Muscle layer of colon (tissue), 2 donors: ENCODE results near the gene PTGER3.

Source experiments
- H3K27ac ChIP-seq: one replicate; pipeline ENCODE4 v1.7.0; 2013; ENCODE audit warnings: low read depth, mild to moderate bottlenecking, low read length, moderate library complexity
- H3K27me3 ChIP-seq, 2 donors: one replicate each; pipeline ENCODE4 v1.7.0; 2013; ENCODE audit warnings: low read length in 2 of 2, mild to moderate bottlenecking in 2 of 2; ENCODE audit not compliant: insufficient read depth in 2 of 2, control insufficient read depth in 1 of 2
- H3K36me3 ChIP-seq: one replicate; pipeline ENCODE4 v1.7.0; 2013; ENCODE audit warnings: mild to moderate bottlenecking, low read length; ENCODE audit not compliant: insufficient read depth
- H3K4me1 ChIP-seq: one replicate; pipeline ENCODE4 v1.7.0; 2013; ENCODE audit warnings: mild to moderate bottlenecking, low read length; ENCODE audit not compliant: insufficient read depth
- H3K4me3 ChIP-seq, 2 donors: one replicate each; pipeline ENCODE4 v1.7.0; 2013; ENCODE audit warnings: low read length in 2 of 2, low read depth in 1 of 2, mild to moderate bottlenecking in 1 of 2, moderate library complexity in 1 of 2
- H3K9ac ChIP-seq: one replicate; pipeline ENCODE4 v1.7.0; 2013; ENCODE audit warnings: low read length
- H3K9me3 ChIP-seq: one replicate; pipeline ENCODE4 v1.7.0; 2013; ENCODE audit warnings: mild to moderate bottlenecking, low read length
- donor health status: abdominal sarcoma.
- donor health status: Adenocarcinoma of cecum.

The PTGER3 gene

DNA sequence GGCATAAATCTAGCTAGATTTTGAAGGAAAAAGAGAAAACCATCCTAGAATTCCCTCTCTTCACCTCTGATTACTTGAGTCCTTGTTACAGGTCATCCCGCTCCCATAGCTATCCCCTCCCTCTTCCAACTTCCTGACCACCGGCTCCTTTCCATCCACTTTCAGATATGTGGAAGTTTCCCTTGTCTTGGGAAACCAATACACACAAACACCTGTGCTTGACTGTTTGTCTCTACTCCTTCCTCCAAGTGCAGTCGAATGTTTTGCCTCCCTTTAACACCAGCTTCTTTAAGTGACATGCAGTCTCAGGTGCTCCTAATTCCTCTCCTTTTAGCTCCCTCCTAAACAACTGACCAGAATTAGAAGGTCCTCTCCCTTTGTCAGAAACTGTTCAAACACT is 70.0 kb downstream of the PTGER3 start:
- no peak overlapping the region for H3K9ac ChIP-seq
- no peaks in the 10 kb centered on the region for H3K36me3 ChIP-seq
- no peak overlapping the region for H3K27ac ChIP-seq
- H3K27me3 ChIP-seq, result no peaks in the 10 kb centered on the region
- H3K4me1 ChIP-seq, result peaks cover 4% of the 10 kb centered on the region
- H3K4me3 ChIP-seq, result no peak overlapping the region
- H3K9me3 ChIP-seq, result no peaks in the 10 kb centered on the region

DNA sequence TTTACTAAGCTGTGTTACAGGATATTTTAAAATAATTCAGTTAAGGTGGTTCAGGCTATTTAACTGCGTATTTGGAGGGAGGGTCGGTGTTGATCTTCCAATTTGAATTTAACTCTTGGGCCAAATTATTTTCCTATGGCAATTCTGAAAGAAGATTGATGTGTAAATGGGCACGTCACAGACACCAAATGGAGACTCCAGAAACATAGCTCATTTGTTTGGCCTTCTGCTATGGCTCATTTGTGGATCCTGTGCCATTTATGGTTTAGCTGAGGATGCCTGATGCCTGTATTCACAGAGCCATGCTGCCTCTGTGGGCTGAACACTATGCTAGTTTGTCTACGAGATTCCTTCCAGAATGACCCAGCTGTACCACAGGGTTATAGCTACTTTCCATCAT is 70.6 kb downstream of the PTGER3 start:
- peaks cover 4% of the 10 kb centered on the region for H3K4me1 ChIP-seq
- H3K4me3 ChIP-seq, result no peak overlapping the region
- H3K27me3 ChIP-seq, result no peaks in the 10 kb centered on the region
- no peaks in the 10 kb centered on the region for H3K9me3 ChIP-seq
- H3K9ac ChIP-seq, result no peak overlapping the region
- H3K36me3 ChIP-seq, result no peaks in the 10 kb centered on the region
- no peak overlapping the region for H3K27ac ChIP-seq

DNA sequence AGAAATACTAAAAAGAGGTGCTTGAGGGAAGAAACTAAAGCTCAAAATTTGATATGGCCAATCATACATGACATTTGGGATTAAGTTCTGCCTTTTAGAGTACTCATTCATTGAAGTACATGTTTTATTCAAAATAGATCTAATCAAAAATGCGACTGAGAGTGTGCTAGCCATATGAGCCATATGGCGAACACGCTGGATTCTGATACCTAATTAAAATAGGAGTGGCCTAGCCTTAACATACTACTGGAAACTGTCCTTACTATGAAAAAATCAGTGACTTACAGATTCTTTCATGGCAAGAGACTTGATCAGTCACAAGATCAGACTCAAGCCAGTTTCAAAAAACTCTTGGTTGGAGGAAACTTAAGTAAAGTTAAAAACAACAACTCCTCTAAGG is 73.9 kb downstream of the PTGER3 start:
- no peaks in the 10 kb centered on the region for H3K9me3 ChIP-seq
- no peak overlapping the region for H3K27ac ChIP-seq
- no peaks in the 10 kb centered on the region for H3K4me1 ChIP-seq
- H3K36me3 ChIP-seq, result no peaks in the 10 kb centered on the region
- H3K4me3 ChIP-seq, result no peak overlapping the region
- no peaks in the 10 kb centered on the region for H3K27me3 ChIP-seq
- no peak overlapping the region for H3K9ac ChIP-seq

DNA sequence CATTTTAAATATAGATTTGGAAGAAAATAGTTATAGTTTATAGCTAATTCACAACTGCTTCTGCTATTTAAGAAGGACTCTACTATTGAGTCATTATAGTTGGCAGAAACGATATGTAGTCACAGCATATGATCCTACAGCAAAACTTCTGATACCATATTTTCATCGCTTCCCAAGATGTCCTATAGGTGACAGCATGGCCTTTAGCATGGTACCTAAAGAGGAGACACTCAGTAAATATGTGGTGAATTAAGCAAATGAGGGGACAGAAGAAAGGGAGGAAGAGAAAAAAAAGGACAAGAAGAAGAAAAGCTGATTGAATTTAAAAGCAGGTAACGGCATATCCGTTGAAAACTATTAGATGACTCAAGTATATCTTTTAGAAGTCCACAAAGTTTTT is 77.2 kb downstream of the PTGER3 start:
- Histone ChIP-seq H3K36me3 (no peaks in the 10 kb centered on the region), H3K9ac (no peak overlapping the region), H3K4me3 (no peak overlapping the region), H3K4me1 (no peaks in the 10 kb centered on the region), H3K27ac (no peak overlapping the region), H3K27me3 (no peaks in the 10 kb centered on the region), H3K9me3 (no peaks in the 10 kb centered on the region)

DNA sequence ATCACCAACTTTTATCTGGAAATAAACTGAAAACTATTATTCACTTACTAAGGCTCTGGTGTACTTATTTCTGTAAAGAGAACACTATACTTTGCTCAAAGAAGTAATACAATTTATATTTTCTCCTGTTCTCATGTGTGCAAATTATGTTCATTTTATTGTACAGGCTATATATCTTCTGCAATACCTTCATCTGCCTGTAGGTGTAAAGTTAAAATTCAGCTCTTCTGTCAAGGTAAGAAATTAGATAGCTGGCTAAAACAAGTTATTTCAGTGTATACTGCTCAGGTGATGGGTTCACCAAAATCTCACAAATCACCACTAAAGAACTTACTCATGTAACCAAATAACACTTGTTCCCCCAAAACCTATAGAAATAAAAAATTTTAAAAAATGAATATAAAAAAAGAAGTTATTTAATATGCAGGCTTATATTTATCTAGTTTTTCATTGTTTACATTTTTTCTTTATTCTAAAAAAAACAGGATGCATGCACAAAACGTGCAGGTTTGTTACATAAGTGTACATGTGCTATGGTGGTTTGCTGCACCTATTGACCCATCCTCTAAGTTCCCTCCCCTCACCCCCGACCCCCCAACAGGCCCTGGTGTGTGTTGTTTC is 81.5 kb downstream of the PTGER3 start:
- no peaks in the 10 kb centered on the region for H3K9me3 ChIP-seq
- H3K4me3 ChIP-seq, result no peak overlapping the region

DNA sequence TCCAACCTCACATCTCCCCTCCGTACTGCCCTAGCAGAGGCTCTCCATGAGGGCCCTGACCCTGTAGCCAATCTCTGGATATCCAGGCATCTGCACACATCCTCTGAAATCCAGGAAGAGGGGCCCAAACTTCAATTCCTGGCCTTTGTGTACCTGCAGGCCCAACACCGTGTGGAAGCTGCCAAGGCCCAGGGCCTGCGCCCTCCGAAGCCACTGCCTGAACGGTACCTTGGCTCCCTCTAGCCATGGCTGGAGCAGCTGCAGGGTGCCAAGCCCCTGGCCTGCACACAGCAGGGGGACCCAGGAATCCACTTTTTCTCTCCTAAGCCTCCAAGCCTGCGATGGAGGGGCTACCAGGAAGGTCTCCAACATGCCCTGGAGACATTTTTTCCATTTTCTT is 84.2 kb downstream of the PTGER3 start:
- Histone ChIP-seq H3K9ac (no peak overlapping the region), H3K27ac (no peak overlapping the region), H3K4me3 (no peak overlapping the region), H3K9me3 (no peaks in the 10 kb centered on the region), H3K4me1 (no peaks in the 10 kb centered on the region), H3K27me3 (no peaks in the 10 kb centered on the region), H3K36me3 (no peaks in the 10 kb centered on the region)

More for the DNA sequence above, 81.5 kb downstream of the PTGER3 start:
- Histone ChIP-seq H3K27me3 (no peaks in the 10 kb centered on the region), H3K36me3 (no peaks in the 10 kb centered on the region), H3K9ac (no peak overlapping the region), H3K4me1 (no peaks in the 10 kb centered on the region), H3K27ac (no peak overlapping the region)

DNA sequence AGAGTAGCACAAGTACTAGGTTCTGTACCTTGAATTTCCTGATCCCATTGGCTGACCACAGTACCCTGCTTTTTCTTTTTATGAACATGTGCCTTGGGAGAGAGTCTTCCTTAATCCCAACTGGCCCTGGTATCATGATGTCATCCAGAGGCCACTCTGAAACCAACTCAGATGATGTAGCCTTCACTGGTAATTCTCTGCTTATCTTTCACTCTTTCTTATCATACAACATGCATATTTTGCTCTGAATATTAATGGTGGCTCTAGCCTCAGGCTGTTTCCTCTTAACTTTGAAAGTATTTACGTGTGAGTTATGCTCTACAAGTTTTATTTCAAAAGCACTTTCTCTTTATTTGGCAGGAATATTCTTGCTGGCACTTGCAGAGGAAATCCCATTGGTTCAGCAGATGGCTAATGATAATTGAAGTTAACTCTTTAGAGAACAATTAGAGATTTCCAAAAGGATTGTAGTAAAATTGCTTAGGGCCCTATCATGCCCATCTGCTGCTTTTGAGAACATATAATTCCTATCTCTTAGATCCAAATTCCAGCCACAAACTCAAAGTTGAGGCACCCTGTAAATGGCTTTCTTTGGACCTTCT is 86.1 kb downstream of the PTGER3 start:
- H3K9me3 ChIP-seq, result no peaks in the 10 kb centered on the region
- no peak overlapping the region for H3K9ac ChIP-seq
- no peaks in the 10 kb centered on the region for H3K27me3 ChIP-seq
- no peaks in the 10 kb centered on the region for H3K4me1 ChIP-seq
- H3K27ac ChIP-seq, result no peak overlapping the region
- no peak overlapping the region for H3K4me3 ChIP-seq
- no peaks in the 10 kb centered on the region for H3K36me3 ChIP-seq

DNA sequence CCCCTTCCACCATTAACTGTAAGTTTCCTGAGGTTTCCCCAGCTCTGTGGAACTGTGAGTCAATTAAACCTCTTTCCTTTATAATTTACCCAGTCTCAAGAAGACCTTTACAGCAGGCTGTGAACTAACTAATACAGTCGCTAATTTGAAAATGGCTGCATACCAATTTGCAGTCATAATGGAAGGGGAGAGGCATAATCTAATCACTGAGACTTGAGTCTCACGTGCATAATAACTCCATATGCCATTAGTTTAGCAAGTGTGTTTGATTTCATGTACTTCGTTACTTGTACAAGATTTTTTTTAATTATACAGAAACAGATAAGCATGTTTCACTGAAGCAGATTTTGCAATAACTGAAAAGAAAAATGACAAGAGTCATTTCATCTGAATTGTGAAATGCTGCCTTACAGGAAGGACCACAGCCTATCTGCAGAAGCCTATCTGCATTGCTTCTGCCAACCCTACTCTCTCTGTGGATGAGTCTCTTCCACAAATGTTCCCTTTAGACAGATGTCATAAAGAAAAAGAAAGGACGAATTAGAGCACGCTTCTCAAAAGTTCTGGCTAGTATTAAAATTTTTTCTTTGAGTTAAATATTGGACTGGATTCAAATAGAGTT is 99.1 kb downstream of the PTGER3 start:
- H3K27me3 ChIP-seq, result no peaks in the 10 kb centered on the region
- H3K9me3 ChIP-seq, result no peaks in the 10 kb centered on the region
- peaks cover 15% of the 10 kb centered on the region for H3K4me1 ChIP-seq
- no peak overlapping the region for H3K4me3 ChIP-seq
- no peaks in the 10 kb centered on the region for H3K36me3 ChIP-seq
- no peak overlapping the region for H3K9ac ChIP-seq
- H3K27ac ChIP-seq, result no peak overlapping the region

DNA sequence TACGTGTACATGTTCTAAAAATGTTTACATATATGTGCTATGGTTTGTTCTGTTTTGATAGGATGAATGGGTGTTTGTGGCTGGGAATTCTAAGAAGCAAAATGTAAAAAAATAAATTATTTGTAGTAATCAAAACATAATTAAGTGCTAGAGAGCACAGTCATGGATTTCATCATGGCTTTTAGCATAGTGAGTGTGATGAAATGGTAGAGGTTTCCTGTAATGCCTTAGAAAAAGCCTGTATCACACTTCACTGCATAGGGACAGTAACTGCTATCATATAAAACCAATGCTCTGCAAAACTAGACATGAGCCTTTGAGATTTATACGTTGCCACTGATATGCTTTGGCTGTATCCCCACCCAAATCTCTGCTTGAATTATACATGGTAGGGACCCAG is 99.8 kb downstream of the PTGER3 start:
- H3K9me3 ChIP-seq, result no peaks in the 10 kb centered on the region
- no peak overlapping the region for H3K4me3 ChIP-seq
- no peak overlapping the region for H3K9ac ChIP-seq
- H3K27ac ChIP-seq, result no peak overlapping the region
- H3K27me3 ChIP-seq, result no peaks in the 10 kb centered on the region
- no peaks in the 10 kb centered on the region for H3K36me3 ChIP-seq
- peaks cover 15% of the 10 kb centered on the region for H3K4me1 ChIP-seq

DNA sequence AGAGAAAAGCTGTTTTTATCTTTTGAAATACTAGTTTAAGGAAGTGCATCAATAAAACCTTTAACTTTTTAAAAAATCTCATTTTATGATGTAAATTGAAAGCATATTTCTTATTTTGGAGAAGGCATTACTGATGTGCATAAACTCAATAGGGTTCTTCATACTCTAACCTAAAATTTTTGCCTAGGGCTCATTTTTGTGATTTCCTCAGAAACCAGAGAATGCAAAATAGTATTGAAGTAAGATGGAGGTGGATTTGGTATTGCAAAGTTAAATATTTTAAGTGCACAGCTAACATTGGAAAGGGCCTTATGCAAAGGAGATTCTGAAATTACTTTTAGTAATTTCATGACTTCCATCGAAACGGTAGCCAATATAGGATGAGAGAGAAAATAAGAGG is 101.9 kb downstream of the PTGER3 start:
- no peaks in the 10 kb centered on the region for H3K9me3 ChIP-seq
- no peak overlapping the region for H3K9ac ChIP-seq
- no peak overlapping the region for H3K27ac ChIP-seq
- no peak overlapping the region for H3K4me3 ChIP-seq
- H3K36me3 ChIP-seq, result no peaks in the 10 kb centered on the region
- peaks cover 15% of the 10 kb centered on the region for H3K4me1 ChIP-seq
- H3K27me3 ChIP-seq, result no peaks in the 10 kb centered on the region

DNA sequence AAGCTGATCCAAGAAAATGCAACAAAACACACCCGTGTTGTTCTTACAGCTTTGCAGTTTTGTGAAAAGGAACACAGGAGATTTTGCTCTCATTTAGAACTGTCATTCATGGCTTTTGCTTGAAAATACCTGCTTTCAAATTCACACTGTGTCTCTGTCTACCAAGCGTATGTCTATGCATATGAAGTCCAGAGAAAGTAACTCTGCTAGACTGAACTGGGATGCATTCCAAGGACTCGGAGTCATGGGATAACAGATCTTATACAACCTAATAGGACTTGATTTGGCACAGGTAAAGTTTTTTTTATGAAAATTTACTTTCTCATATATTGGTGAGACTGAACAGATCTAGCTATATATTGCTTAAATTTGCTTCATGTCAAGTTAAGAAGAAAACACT is 102.4 kb downstream of the PTGER3 start:
- Histone ChIP-seq H3K27me3 (no peaks in the 10 kb centered on the region), H3K4me1 (peaks cover 15% of the 10 kb centered on the region), H3K4me3 (no peak overlapping the region), H3K9ac (no peak overlapping the region), H3K27ac (no peak overlapping the region), H3K36me3 (no peaks in the 10 kb centered on the region), H3K9me3 (no peaks in the 10 kb centered on the region)

DNA sequence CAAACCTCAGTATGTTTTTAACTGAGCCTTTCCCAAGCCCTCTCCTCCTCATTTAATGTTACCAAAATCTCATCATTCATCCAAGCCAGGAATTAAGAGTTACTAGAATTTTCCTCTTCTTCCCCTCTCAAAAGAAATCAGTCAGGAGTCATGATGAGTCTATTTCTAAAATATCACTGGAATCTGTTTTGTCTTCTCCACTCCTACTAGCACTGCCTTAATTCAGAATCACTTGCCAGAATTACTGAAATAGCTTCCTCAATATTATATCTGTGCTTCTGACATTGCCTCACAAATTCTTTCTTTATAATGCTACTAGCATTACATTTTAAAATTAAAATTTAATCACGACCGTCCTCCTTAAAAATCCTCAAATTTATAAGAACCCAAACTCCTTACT is 106.1 kb downstream of the PTGER3 start:
- no peaks in the 10 kb centered on the region for H3K36me3 ChIP-seq
- no peaks in the 10 kb centered on the region for H3K9me3 ChIP-seq
- peaks cover 8% of the 10 kb centered on the region for H3K4me1 ChIP-seq
- no peak overlapping the region for H3K9ac ChIP-seq
- no peak overlapping the region for H3K27ac ChIP-seq
- no peak overlapping the region for H3K4me3 ChIP-seq
- no peaks in the 10 kb centered on the region for H3K27me3 ChIP-seq
